Measurements from ENCODE around the gene NTRK1. TPM values are rescaled to one million over a fixed set of nuclear protein-coding genes. Genes with fewer than 3 reads are reported as not detected.

The NTRK1 gene
- polyA plus RNA-seq, 1 of the 3 experiments (the other 2 are of a cell fraction), result 0.97 TPM

DNA sequence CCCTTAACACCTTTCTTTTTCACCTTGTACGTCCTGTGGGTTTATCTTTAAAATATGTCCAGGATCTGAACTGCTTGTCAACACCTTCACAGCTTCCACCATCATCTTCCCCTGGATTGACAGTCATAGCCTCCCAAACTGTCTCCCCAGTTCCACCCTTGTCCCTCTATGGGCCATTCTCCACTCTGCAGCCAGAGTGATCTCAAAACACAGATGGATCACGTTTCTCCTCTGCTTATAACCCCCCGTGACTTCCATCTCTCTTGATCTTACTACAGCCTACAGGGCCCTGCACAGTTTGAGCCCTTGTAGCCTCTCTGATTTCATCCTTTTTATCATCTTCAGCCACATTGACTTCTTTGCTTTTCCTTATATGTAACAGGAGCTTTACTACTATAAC, 6.0 kb upstream of the NTRK1 start:
- WGBS (ENCODE audit: low lambda C conversion rate), result 65% methylated on average over 3 of the region's 3 CpGs
- POLR2A ChIA-PET, result no interaction called here
- CTCF ChIA-PET, result interaction anchor here (1.2 to 18.0 kb wide), 6 partner anchors 19 to 128 kb away, joined by 4 to 566 read pairs (median 57); partner anchors contain the start of genes ISG20L2 and METTL25B

More for the DNA sequence above, 6.0 kb upstream of the NTRK1 start:
- no peak overlapping the region for H3K4me3 ChIP-seq (ENCODE audit: low read depth in 2 of 2, low read length in 1 of 2)
- no peaks in the 10 kb centered on the region for H3K9me2 ChIP-seq
- peaks cover 0 to 67% of the 10 kb centered on the region in 2 experiments; a peak in 3 of 4 replicates for H3K4me1 ChIP-seq (ENCODE audit: control insufficient read depth in 1 of 2, insufficient read depth in 2 of 2, low read depth in 1 of 2, low read length in 1 of 2)
- H3K27ac ChIP-seq (ENCODE audit: low read depth in 2 of 2, low read length in 1 of 2), result no peak overlapping the region
- no peak for TF ChIP-seq MEF2A (IDR thresholded peaks at IDR 0.05; ENCODE audit: borderline replicate concordance, low read depth)
- TF ChIP-seq, protein P1, sequence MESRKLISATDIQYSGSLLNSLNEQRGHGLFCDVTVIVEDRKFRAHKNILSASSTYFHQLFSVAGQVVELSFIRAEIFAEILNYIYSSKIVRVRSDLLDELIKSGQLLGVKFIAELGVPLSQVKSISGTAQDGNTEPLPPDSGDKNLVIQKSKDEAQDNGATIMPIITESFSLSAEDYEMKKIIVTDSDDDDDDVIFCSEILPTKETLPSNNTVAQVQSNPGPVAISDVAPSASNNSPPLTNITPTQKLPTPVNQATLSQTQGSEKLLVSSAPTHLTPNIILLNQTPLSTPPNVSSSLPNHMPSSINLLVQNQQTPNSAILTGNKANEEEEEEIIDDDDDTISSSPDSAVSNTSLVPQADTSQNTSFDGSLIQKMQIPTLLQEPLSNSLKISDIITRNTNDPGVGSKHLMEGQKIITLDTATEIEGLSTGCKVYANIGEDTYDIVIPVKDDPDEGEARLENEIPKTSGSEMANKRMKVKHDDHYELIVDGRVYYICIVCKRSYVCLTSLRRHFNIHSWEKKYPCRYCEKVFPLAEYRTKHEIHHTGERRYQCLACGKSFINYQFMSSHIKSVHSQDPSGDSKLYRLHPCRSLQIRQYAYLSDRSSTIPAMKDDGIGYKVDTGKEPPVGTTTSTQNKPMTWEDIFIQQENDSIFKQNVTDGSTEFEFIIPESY (IDR thresholded peaks at IDR 0.05; ENCODE audit: borderline replicate concordance, low read depth), result no peak
- TF ChIP-seq TEAD4 (IDR thresholded peaks at IDR 0.05; ENCODE audit: borderline replicate concordance, insufficient read depth), result no peak
- TF ChIP-seq TCF12 (IDR thresholded peaks at IDR 0.05), result no peak
- TF ChIP-seq GATA2 (CRISPR knock-in tag; IDR thresholded peaks at IDR 0.05), result no peak
- no peak for TF ChIP-seq FOSL2 (IDR thresholded peaks at IDR 0.05; ENCODE audit: borderline replicate concordance, low read depth)
- no peak for TF ChIP-seq EZH2phosphoT487 (IDR thresholded peaks at IDR 0.05; ENCODE audit: borderline replicate concordance, low read depth)
- TF ChIP-seq, protein P2, sequence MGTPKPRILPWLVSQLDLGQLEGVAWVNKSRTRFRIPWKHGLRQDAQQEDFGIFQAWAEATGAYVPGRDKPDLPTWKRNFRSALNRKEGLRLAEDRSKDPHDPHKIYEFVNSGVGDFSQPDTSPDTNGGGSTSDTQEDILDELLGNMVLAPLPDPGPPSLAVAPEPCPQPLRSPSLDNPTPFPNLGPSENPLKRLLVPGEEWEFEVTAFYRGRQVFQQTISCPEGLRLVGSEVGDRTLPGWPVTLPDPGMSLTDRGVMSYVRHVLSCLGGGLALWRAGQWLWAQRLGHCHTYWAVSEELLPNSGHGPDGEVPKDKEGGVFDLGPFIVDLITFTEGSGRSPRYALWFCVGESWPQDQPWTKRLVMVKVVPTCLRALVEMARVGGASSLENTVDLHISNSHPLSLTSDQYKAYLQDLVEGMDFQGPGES (IDR thresholded peaks at IDR 0.05; ENCODE audit: low read depth, low read length), result no peak
- TF ChIP-seq, protein P3, sequence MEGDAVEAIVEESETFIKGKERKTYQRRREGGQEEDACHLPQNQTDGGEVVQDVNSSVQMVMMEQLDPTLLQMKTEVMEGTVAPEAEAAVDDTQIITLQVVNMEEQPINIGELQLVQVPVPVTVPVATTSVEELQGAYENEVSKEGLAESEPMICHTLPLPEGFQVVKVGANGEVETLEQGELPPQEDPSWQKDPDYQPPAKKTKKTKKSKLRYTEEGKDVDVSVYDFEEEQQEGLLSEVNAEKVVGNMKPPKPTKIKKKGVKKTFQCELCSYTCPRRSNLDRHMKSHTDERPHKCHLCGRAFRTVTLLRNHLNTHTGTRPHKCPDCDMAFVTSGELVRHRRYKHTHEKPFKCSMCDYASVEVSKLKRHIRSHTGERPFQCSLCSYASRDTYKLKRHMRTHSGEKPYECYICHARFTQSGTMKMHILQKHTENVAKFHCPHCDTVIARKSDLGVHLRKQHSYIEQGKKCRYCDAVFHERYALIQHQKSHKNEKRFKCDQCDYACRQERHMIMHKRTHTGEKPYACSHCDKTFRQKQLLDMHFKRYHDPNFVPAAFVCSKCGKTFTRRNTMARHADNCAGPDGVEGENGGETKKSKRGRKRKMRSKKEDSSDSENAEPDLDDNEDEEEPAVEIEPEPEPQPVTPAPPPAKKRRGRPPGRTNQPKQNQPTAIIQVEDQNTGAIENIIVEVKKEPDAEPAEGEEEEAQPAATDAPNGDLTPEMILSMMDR (IDR thresholded peaks at IDR 0.05), result no peak; the same call in 1 of the 2 replicates
- no peak for TF ChIP-seq FOXM1 (IDR thresholded peaks at IDR 0.05; ENCODE audit: low read depth)
- no peak for TF ChIP-seq RXRA (IDR thresholded peaks at IDR 0.05; ENCODE audit: borderline replicate concordance, low read depth)
- TF ChIP-seq SIN3A (IDR thresholded peaks at IDR 0.05; ENCODE audit: borderline replicate concordance, low read depth, low read length), result no peak
- TF ChIP-seq MXI1 (IDR thresholded peaks at IDR 0.05; ENCODE audit: low read depth, low read length), result no peak
- TF ChIP-seq GABPA (IDR thresholded peaks at IDR 0.05; ENCODE audit: low read depth), result no peak
- no peak for TF ChIP-seq TAF1 (IDR thresholded peaks at IDR 0.05; ENCODE audit: borderline replicate concordance, low read depth, low read length)
- H3F3A ChIP-seq (replicated peaks; ENCODE audit: insufficient read depth), result no peaks in the 10 kb centered on the region
- H3K9ac ChIP-seq, result no peak overlapping the region
- no peak overlapping the region for H3K4me2 ChIP-seq
- no peaks in the 10 kb centered on the region for H4K20me1 ChIP-seq (ENCODE audit: insufficient read depth)
- H2AFZ ChIP-seq (ENCODE audit: low read depth), result no peak overlapping the region
- no peaks in the 10 kb centered on the region for H3K79me2 ChIP-seq (ENCODE audit: insufficient read depth)
- H3K9me3 ChIP-seq, result no peaks in the 10 kb centered on the region
- no peak for DNase-seq
- H3K36me3 ChIP-seq (replicated peaks in 1 of 2; ENCODE audit: control insufficient read depth in 1 of 2, insufficient read depth in 2 of 2, low read length in 1 of 2), result no peaks in the 10 kb centered on the region
- H3K27me3 ChIP-seq (ENCODE audit: insufficient read depth), result peaks cover 12% of the 10 kb centered on the region
